Measurements from ENCODE around the gene SPATA13.

GRCh38 chr13:24129914-24130774 lies 30.4 kb upstream of the SPATA13 start:
- no peak for TF ChIP-seq EZH2 (IDR thresholded peaks at IDR 0.05)
- TF ChIP-seq POLR2A (IDR thresholded peaks at IDR 0.05; ENCODE audit: borderline replicate concordance, extremely low read depth, insufficient read depth, insufficient read length) = no peak
- no peak for TF ChIP-seq SIN3A (IDR thresholded peaks at IDR 0.05; ENCODE audit: low read depth)
- no peak for TF ChIP-seq EGR1 (IDR thresholded peaks at IDR 0.05; ENCODE audit: low read depth)
- TF ChIP-seq CTCF (IDR thresholded peaks at IDR 0.05 in 2 of 3, conservative IDR thresholded peaks at IDR 0.05 in 1 of 3; ENCODE audit: borderline replicate concordance in 1 of 3, insufficient read depth in 1 of 3, low read depth in 2 of 3, low read length in 2 of 3) = no peak
- no peak for TF ChIP-seq REST (IDR thresholded peaks at IDR 0.05; ENCODE audit: low read depth)
- no peak for TF ChIP-seq TCF7L2 (IDR thresholded peaks at IDR 0.05; ENCODE audit: borderline replicate concordance, extremely low read depth, insufficient read depth, insufficient read length)
- no peak for TF ChIP-seq MAX (IDR thresholded peaks at IDR 0.05)
- no peak for TF ChIP-seq EZH2phosphoT487 (IDR thresholded peaks at IDR 0.05; ENCODE audit: borderline replicate concordance)
- TF ChIP-seq SRF (IDR thresholded peaks at IDR 0.05; ENCODE audit: low read depth) = no peak

Data from HCT116 (cell line).